HEK293T (cell line): ENCODE results near the gene COL26A1.

ENCODE experiments used
- BHLHE40 ChIP-seq: fragments of 450-650 bp; IDR thresholded peaks from 2 replicates; pipeline ENCODE4 v1.6.1; 2016; ENCODE audit warnings: mild to moderate bottlenecking, moderate library complexity, borderline replicate concordance
- ELF4 ChIP-seq: fragments of 450-650 bp; IDR thresholded peaks from 2 replicates; pipeline ENCODE4 v1.6.1; 2017; ENCODE audit warnings: antibody characterized with exemption
- FOXA1 ChIP-seq: fragments of 450-650 bp; IDR thresholded peaks from 2 replicates; pipeline ENCODE4 v1.6.1; 2016; ENCODE audit warnings: mild to moderate bottlenecking
- FOXK2 ChIP-seq: fragments of 450-650 bp; IDR thresholded peaks from 2 replicates; pipeline ENCODE4 v1.6.1; 2016; ENCODE audit warnings: mild to moderate bottlenecking
- FOXM1 ChIP-seq: fragments of 450-650 bp; IDR thresholded peaks from 2 replicates; pipeline ENCODE4 v1.6.1; 2017; ENCODE audit warnings: mild to moderate bottlenecking, borderline replicate concordance
- LEF1 ChIP-seq: fragments of 450-650 bp; IDR thresholded peaks from 2 replicates; pipeline ENCODE4 v1.6.1; 2017; ENCODE audit warnings: mild to moderate bottlenecking, borderline replicate concordance
- NFRKB ChIP-seq: fragments of 450-650 bp; IDR thresholded peaks from 2 replicates; pipeline ENCODE4 v1.6.1; 2016; ENCODE audit warnings: mild to moderate bottlenecking, moderate library complexity
- SP1 ChIP-seq: fragments of 450-650 bp; IDR thresholded peaks from 2 replicates; pipeline ENCODE4 v1.6.1; 2017
- SUZ12 ChIP-seq: fragments of 450-650 bp; IDR thresholded peaks from 2 replicates; pipeline ENCODE4 v1.6.1; 2016; ENCODE audit warnings: mild to moderate bottlenecking
- TARDBP ChIP-seq: fragments of 450-650 bp; IDR thresholded peaks from 2 replicates; pipeline ENCODE4 v1.6.1; 2016

DNA sequence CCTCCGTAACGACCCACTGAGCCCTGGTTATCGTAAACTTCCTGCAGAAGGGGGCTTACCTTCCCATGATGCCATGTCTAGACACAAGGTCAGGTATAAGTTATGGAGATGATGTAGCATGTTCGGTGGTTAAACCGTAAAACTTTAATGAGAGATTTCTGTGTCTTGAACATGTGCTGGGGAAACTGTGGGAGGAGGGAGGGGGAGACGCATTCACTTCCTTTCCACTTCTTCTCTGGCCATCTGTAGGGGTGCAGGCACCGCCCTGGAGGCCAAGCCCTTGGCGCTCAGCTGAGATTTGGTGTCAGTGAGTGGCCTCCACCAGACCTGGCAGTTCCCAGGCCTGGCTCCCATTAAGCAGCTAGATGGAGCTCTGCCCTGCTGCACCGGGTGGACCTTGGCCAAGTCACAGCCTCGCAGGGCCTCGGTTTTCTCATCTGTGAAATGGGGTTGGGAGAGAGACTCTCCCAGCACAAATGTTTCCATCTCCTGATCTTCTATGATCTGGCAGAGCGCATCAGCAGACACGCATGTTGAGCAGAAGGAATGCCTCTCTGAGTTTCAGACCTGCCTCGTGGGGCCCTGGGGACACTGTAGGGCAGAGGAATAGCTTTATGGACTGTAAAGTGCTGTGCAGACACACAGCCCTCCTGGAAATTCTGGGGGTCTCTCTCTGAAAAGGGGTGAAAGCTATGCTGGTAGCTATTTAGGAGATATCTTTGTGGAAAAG is 106.0 kb downstream of the COL26A1 start:
- TF ChIP-seq TARDBP, result no peak
- TF ChIP-seq FOXM1, result no peak
- TF ChIP-seq NFRKB, result no peak
- TF ChIP-seq FOXK2, result no peak
- no peak for TF ChIP-seq ELF4
- no peak for TF ChIP-seq LEF1
- TF ChIP-seq FOXA1, result no peak
- no peak for TF ChIP-seq SP1
- TF ChIP-seq SUZ12, result no peak
- TF ChIP-seq BHLHE40, result no peak
